ENCODE results near the gene CEP164.

DNA sequence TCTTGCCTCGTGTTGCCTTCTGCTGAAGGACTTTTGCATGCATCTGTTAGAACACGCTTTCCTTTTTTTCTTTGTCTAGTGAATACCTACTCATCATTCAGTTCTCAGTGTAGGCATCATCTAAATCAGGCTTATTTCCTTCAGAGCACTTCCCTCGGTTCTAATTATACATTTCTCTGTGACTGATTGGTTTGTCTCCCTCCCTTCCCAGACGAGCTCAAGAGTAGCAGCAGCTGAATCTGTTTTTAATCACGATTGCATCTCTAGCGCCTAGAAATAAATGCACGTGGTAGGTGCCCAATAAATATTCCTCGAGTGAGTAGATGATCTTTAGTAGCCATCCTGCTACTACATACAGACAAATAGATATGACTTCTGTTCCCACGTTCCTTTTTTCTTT is 6.3 kb downstream of the CEP164 start:
- TF ChIP-seq CTCF (IDR thresholded peaks at IDR 0.05) (no peak), POLR2A (IDR thresholded peaks at IDR 0.05) (no peak)

Data from lower leg skin (tissue), 3 donors.